ENCODE data around the gene TMEM39B. TPM values are rescaled to one million over a fixed set of nuclear protein-coding genes. Genes with fewer than 3 reads are reported as not detected.
"Not testable (repeated sequence)": the region's sequence is repeated elsewhere in the genome, so short reads cannot be mapped to it uniquely, and the experiment has no call there.

TMEM39B gene
- total RNA-seq, 2 donors from 2014 or later = 28.4 to 38.0 TPM

- ATAC-seq (replicated peaks in 1 of 2) = no peak
- DNase-seq = no peak
- H3K27me3 Mint-ChIP-seq (ENCODE audit: low read depth) = no peaks in the 10 kb centered on the region
- H3K27ac Mint-ChIP-seq = peak overlapping the region; percentile 12
- H3K9me3 Mint-ChIP-seq = no peaks in the 10 kb centered on the region
- H3K4me1 Mint-ChIP-seq (ENCODE audit: low read depth) = peaks cover 41% of the 10 kb centered on the region
- peaks cover 1 to 9% of the 10 kb centered on the region in 2 donors for H3K36me3 Mint-ChIP-seq (ENCODE audit: insufficient read depth in 2 of 2)
- peak overlapping the region in 1 of 2 donors; percentile 89 for H3K4me3 Mint-ChIP-seq
Measured at GRCh38 chr1:32074841-32075240, 2.1 kb downstream of the TMEM39B start.

DNA sequence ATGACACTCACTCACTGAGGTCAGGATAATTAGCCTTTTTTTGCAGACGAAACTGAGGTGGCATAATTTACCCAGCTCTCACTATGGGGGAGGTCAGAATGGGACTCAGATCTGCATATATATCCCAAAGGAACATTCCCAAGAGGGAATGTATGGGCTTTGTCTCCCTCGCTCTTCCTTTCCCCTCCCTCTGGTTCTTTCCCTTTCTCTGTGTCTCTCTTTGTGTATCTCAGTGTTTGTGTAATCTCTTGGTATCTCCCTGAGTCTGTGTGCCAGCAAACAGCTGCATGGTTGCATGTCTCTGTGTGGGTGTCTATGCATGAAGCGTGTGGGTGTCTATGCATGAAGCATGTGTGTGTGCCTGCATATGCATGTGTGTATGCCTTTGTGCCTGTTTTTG lies 4.7 kb downstream of the TMEM39B start:
- Mint-ChIP-seq H3K9me3 (no peaks in the 10 kb centered on the region), H3K4me1 (ENCODE audit: low read depth) (peaks cover 32% of the 10 kb centered on the region), H3K27me3 (ENCODE audit: low read depth) (no peaks in the 10 kb centered on the region), H3K4me3 (no peak overlapping the region), H3K36me3 (ENCODE audit: insufficient read depth in 2 of 2) (peaks cover 1 to 14% of the 10 kb centered on the region in 2 donors), H3K27ac (no peak overlapping the region)
- DNase-seq (no peak), ATAC-seq (replicated peaks in 1 of 2) (no peak)

- Mint-ChIP-seq H3K4me1 (ENCODE audit: low read depth) (no peaks in the 10 kb centered on the region), H3K27ac (no peak overlapping the region), H3K27me3 (ENCODE audit: low read depth) (no peaks in the 10 kb centered on the region), H3K9me3 (no peaks in the 10 kb centered on the region), H3K36me3 (ENCODE audit: insufficient read depth in 2 of 2) (peaks cover 7 to 19% of the 10 kb centered on the region in 2 donors), H3K4me3 (no peak overlapping the region)
- DNase-seq (no peak), ATAC-seq (replicated peaks in 1 of 2) (no peak)
Measured at GRCh38 chr1:32082022-32082421, 9.3 kb downstream of the TMEM39B start.

DNA sequence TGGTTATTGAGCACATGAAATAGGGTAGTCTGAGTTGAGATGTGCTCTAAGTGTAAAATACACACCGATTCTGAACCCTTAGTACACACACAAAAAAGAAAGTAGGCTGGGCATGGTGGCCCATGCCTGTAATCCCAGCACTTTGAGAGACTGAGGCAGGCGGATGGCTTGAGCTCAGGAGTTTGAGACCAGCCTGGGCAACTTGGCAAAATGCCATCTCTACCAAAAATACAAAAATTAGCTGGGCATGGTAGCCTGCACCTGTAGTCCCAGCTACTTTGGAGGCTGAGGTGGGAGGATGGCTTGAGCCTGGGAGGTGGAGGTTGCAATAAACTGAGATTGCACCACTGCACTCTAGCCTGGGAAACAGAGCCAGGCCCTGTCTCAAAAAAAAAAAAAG lies 13.6 kb downstream of the TMEM39B start:
- DNase-seq; H3K9me3 Mint-ChIP-seq; H3K4me1 Mint-ChIP-seq (ENCODE audit: low read depth); H3K27ac Mint-ChIP-seq; H3K36me3 Mint-ChIP-seq (ENCODE audit: insufficient read depth in 2 of 2); H3K27me3 Mint-ChIP-seq (ENCODE audit: low read depth); ATAC-seq (replicated peaks in 1 of 2); H3K4me3 Mint-ChIP-seq: not testable (repeated sequence)

DNA sequence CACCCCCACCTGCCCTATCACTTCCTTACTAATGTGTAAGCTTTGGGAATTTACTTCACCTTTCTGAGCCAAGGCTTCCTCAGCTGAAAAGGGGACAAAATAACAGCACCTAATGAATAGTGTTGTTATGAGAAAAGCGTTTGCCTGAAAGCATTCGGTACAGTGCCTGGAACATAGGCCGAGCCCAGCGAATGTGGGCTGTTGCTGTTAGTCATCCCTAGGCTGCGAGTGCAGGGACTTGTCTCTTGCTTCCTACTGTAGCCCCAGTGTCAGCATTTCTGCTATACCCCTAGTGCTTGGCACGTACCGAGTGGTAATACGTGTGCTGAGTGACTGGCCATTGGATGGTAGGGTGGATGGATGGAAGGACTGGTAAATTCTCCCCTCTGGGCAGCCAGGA lies 18.4 kb downstream of the TMEM39B start:
- H3K27me3 Mint-ChIP-seq (ENCODE audit: low read depth) = no peaks in the 10 kb centered on the region
- H3K36me3 Mint-ChIP-seq (ENCODE audit: insufficient read depth in 2 of 2) = peaks cover 2 to 6% of the 10 kb centered on the region in 2 donors
- ATAC-seq (replicated peaks in 1 of 2) (no peak), DNase-seq (no peak)
- no peak overlapping the region for H3K4me3 Mint-ChIP-seq
- no peaks in the 10 kb centered on the region for H3K9me3 Mint-ChIP-seq
- H3K27ac Mint-ChIP-seq = no peak overlapping the region
- H3K4me1 Mint-ChIP-seq (ENCODE audit: low read depth) = no peaks in the 10 kb centered on the region

DNA sequence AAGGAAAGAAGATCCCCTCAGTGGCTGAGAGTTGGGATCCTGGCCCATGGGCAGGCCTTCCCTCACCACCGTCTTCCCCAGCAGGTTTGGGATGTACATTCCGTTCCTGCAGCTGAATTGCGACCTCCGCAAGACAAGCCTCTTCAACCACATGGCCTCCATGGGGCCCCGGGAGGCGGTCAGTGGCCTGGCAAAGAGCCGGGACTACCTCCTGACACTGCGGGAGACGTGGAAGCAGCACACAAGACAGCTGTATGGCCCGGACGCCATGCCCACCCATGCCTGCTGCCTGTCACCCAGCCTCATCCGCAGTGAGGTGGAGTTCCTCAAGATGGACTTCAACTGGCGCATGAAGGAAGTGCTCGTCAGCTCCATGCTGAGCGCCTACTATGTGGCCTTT lies 18.9 kb downstream of the TMEM39B start:
- DNase-seq = no peak
- Mint-ChIP-seq H3K4me1 (ENCODE audit: low read depth) (no peaks in the 10 kb centered on the region), H3K4me3 (no peak overlapping the region), H3K27me3 (ENCODE audit: low read depth) (no peaks in the 10 kb centered on the region), H3K36me3 (ENCODE audit: insufficient read depth in 2 of 2) (peaks cover 2 to 6% of the 10 kb centered on the region in 2 donors), H3K9me3 (no peaks in the 10 kb centered on the region), H3K27ac (no peak overlapping the region)
- ATAC-seq (replicated peaks in 1 of 2) = no peak

DNA sequence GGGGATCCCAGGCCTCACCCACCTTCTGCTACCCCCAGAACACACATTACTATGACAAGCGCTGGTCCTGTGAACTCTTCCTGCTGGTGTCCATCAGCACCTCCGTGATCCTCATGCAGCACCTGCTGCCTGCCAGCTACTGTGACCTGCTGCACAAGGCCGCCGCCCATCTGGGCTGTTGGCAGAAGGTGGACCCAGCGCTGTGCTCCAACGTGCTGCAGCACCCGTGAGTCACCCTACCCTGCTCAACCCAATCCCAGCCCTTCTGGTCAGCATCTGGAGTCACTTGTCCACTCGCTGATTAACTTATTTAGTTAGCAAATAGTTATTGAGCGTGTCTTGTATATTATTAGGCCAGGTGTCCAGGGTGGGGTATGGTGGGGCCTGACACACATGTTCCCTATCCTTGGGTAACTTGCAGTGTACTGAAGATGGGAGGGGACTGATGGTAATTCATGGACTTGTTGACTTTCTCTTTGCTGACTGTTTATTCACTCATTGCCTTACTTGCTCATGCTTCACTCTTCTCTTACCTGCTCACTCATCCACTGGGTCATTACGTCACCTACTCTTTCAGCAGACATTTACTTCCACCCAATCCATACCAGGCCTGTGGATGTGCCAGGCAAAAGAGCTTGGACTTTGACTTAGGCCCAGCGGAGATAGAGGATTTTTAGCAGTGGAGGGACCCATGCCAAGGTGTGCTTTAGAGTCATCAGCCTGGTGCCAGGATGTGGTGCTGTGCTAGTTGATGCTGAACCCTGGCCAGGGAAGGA lies 22.2 kb downstream of the TMEM39B start:
- Mint-ChIP-seq H3K27ac (no peak overlapping the region), H3K4me3 (no peak overlapping the region), H3K9me3 (no peaks in the 10 kb centered on the region), H3K4me1 (ENCODE audit: low read depth) (no peaks in the 10 kb centered on the region), H3K27me3 (ENCODE audit: low read depth) (no peaks in the 10 kb centered on the region), H3K36me3 (ENCODE audit: insufficient read depth in 2 of 2) (peaks cover 2 to 16% of the 10 kb centered on the region in 2 donors)
- no peak for DNase-seq
- no peak for ATAC-seq (replicated peaks in 1 of 2)

GRCh38 chr1:32099426-32099825 lies 26.7 kb downstream of the TMEM39B start:
- no peaks in the 10 kb centered on the region for H3K27me3 Mint-ChIP-seq (ENCODE audit: low read depth)
- H3K9me3 Mint-ChIP-seq = no peaks in the 10 kb centered on the region

DNA sequence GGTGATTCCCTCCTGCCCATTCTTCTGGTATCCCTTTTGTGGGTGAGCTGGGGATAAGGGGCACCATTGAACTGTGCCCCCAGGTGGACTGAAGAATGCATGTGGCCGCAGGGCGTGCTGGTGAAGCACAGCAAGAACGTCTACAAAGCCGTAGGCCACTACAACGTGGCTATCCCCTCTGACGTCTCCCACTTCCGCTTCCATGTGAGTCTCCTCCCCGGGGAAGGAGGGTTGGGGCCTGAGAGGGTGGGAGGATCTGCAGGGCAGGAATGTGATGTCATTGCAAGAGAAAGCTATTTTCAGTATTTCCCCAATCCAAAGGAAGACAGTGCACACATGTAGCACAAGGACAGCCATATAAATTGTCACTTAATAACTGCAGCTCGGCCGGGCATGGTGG lies 27.6 kb downstream of the TMEM39B start:
- no peak overlapping the region for H3K27ac Mint-ChIP-seq
- peaks cover 7% of the 10 kb centered on the region for H3K4me1 Mint-ChIP-seq (ENCODE audit: low read depth)
- DNase-seq (no peak), ATAC-seq (replicated peaks in 1 of 2) (no peak)
- peaks cover 2 to 13% of the 10 kb centered on the region in 2 donors for H3K36me3 Mint-ChIP-seq (ENCODE audit: insufficient read depth in 2 of 2)
- no peaks in the 10 kb centered on the region for H3K9me3 Mint-ChIP-seq
- no peaks in the 10 kb centered on the region for H3K27me3 Mint-ChIP-seq (ENCODE audit: low read depth)
- H3K4me3 Mint-ChIP-seq = no peak overlapping the region

More at GRCh38 chr1:32099426-32099825, 26.7 kb downstream of the TMEM39B start:
- Mint-ChIP-seq H3K4me1 (ENCODE audit: low read depth) (peaks cover 7% of the 10 kb centered on the region), H3K4me3 (no peak overlapping the region), H3K27ac (peak overlapping the region; percentile 16), H3K36me3 (ENCODE audit: insufficient read depth in 2 of 2) (peaks cover 2 to 16% of the 10 kb centered on the region in 2 donors)
- no peak for ATAC-seq (replicated peaks in 1 of 2)
- DNase-seq = no peak

- no peak overlapping the region for H3K4me3 Mint-ChIP-seq
- ATAC-seq (replicated peaks in 1 of 2) (no peak), DNase-seq (no peak)
- H3K27ac Mint-ChIP-seq = no peak overlapping the region
- no peaks in the 10 kb centered on the region for H3K9me3 Mint-ChIP-seq
- H3K36me3 Mint-ChIP-seq (ENCODE audit: insufficient read depth in 2 of 2) = peaks cover 2 to 11% of the 10 kb centered on the region in 2 donors
- H3K4me1 Mint-ChIP-seq (ENCODE audit: low read depth) = peaks cover 7% of the 10 kb centered on the region
- no peaks in the 10 kb centered on the region for H3K27me3 Mint-ChIP-seq (ENCODE audit: low read depth)
Measured at GRCh38 chr1:32100807-32101708, 28.3 kb downstream of the TMEM39B start.

DNA sequence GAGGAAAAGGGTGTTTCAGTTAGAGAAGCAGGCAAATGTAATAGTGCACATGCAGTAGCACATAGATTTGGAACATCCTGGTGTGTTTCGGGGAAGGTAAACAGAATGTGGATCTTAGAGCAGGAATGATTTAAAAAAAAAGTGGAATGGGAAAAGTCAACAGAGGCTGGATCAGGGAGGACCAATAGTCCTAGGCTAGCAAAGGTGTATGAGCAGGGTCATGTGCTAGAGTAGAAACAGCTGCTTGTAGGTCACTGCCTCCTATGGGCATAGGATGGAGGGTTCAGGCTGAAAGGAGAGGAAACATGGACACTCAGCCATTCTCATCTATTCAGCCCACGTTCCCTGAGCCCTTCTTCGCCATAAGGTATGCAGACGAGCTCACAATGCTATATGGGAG lies 31.4 kb downstream of the TMEM39B start:
- ATAC-seq (replicated peaks in 1 of 2) = no peak
- Mint-ChIP-seq H3K4me1 (ENCODE audit: low read depth) (peaks cover 14% of the 10 kb centered on the region), H3K9me3 (no peaks in the 10 kb centered on the region), H3K36me3 (ENCODE audit: insufficient read depth in 2 of 2) (peaks cover 0 to 4% of the 10 kb centered on the region in 2 donors), H3K4me3 (no peak overlapping the region), H3K27me3 (ENCODE audit: low read depth) (no peaks in the 10 kb centered on the region), H3K27ac (no peak overlapping the region)
- no peak for DNase-seq

GRCh38 chr1:32105338-32105737 lies 32.6 kb downstream of the TMEM39B start:
- Mint-ChIP-seq H3K36me3 (ENCODE audit: insufficient read depth in 2 of 2) (peaks cover 2 to 4% of the 10 kb centered on the region in 2 donors), H3K27ac (no peak overlapping the region), H3K9me3 (no peaks in the 10 kb centered on the region), H3K4me3 (no peak overlapping the region), H3K4me1 (ENCODE audit: low read depth) (peaks cover 26% of the 10 kb centered on the region), H3K27me3 (ENCODE audit: low read depth) (no peaks in the 10 kb centered on the region)
- ATAC-seq (replicated peaks in 1 of 2) (no peak), DNase-seq (no peak)

- peaks cover 4% of the 10 kb centered on the region in 2 donors for H3K36me3 Mint-ChIP-seq (ENCODE audit: insufficient read depth in 2 of 2)
- DNase-seq (no peak), ATAC-seq (replicated peaks in 1 of 2) (no peak)
- H3K9me3 Mint-ChIP-seq = no peaks in the 10 kb centered on the region
- peak overlapping the region; percentile 18 for H3K27ac Mint-ChIP-seq
- H3K4me1 Mint-ChIP-seq (ENCODE audit: low read depth) = peaks cover 33% of the 10 kb centered on the region
- H3K4me3 Mint-ChIP-seq = peak overlapping the region; percentile 26 to 84
- no peaks in the 10 kb centered on the region for H3K27me3 Mint-ChIP-seq (ENCODE audit: low read depth)
Measured at GRCh38 chr1:32106663-32107275, 34.0 kb downstream of the TMEM39B start.

Measured in activated T-cell treated with anti-CD3 and anti-CD28 coated beads, Interleukin-2, amount 50 U/mL, for 72 hours (primary cell).